Measurements from ENCODE around the gene SLC25A11. TPM values are rescaled to one million over a fixed set of nuclear protein-coding genes. Genes with fewer than 3 reads are reported as not detected.

The SLC25A11 gene
- total and polyA plus RNA-seq, 2 donors (not counting 3 experiments of a cell fraction or from before 2014, with no cell fraction given): 58.2 to 95.2 TPM

DNA sequence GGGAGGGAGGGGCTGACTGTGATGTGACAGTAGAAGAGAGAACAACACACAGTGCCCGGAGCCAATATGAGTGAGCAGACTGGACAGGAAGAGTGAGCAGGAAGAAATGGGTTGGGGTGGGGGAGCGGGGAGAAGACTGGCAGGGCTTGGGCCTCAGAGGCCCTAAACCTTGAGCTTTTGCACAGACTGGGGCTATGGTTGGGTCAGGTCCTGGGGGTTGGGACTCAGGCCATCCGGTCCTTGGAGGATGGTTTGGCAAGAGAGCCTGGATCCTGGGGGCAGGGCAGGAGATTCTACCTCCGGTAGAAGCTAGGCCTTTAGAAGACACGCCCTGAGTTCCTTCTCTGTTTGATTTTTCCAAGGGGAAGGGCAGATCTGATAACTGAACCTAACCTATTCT lies 46.6 kb upstream of the SLC25A11 start:
- Histone ChIP-seq H3K79me2 (ENCODE audit: control insufficient read depth, insufficient read depth, low read length) (peaks cover 18% of the 10 kb centered on the region), H3K4me2 (ENCODE audit: insufficient read depth, low read length) (peak overlapping the region; percentile 84), H2AFZ (ENCODE audit: low read depth, low read length) (peak overlapping the region; percentile 96), H3K27me3 (ENCODE audit: control insufficient read depth in 2 of 2, insufficient read depth in 2 of 2, low read length in 2 of 2) (no peaks in the 10 kb centered on the region), H4K20me1 (replicated peaks; ENCODE audit: control insufficient read depth, extremely low read depth, insufficient read depth, low read length) (no peaks in the 10 kb centered on the region), H3K4me3 (replicated peaks in 1 of 3; ENCODE audit: insufficient read depth in 1 of 3, low read depth in 1 of 3, low read length in 3 of 3) (peak overlapping the region; percentile 58 to 76 (median 60)), H3K27ac (ENCODE audit: insufficient read depth, low read depth, low read length) (peak overlapping the region; percentile 66), H3K4me1 (ENCODE audit: control insufficient read depth, extremely low read depth, insufficient read depth, low read length) (peaks cover 24% of the 10 kb centered on the region), H3K9me1 (replicated peaks; ENCODE audit: control insufficient read depth, extremely low read depth, insufficient read depth, low read length) (no peaks in the 10 kb centered on the region), H3K9ac (replicated peaks; ENCODE audit: extremely low read depth, insufficient read depth, low read length) (peak overlapping the region; percentile 52), H3K9me3 (replicated peaks; ENCODE audit: control insufficient read depth, insufficient read depth, low read length) (no peaks in the 10 kb centered on the region), H3K36me3 (ENCODE audit: control insufficient read depth in 2 of 2, extremely low read depth in 1 of 2, insufficient read depth in 2 of 2, low read length in 2 of 2) (peaks cover 2 to 15% of the 10 kb centered on the region in 2 experiments)
- peak; percentile 96 for FAIRE-seq
- CTCF ChIA-PET: interaction anchor here (0.8 to 4.6 kb wide), 10 partner anchors 11 to 453 kb away, joined by 3 to 50 read pairs (median 6); partner anchors contain the start of genes INCA1, KIF1C, RNF167 and SLC25A11
- peak; percentile 40 for DNase-seq (ENCODE audit: low read depth, low spot score)
- dilution Hi-C loops (cut with MboI; ENCODE audit: extremely low pct_ligation_motif_present, low sequenced_read_pairs): no loop called here
- intact Hi-C loops (cut with micrococcal nuclease): loop anchor here (1.0 to 2.0 kb wide), 2 partner anchors 40 to 46 kb away; partner anchors contain the start of genes RNF167 and SLC25A11
- BruUV-seq (replicated peaks): no TSS peak
- TF ChIP-seq, protein P1, sequence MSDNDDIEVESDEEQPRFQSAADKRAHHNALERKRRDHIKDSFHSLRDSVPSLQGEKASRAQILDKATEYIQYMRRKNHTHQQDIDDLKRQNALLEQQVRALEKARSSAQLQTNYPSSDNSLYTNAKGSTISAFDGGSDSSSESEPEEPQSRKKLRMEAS (IDR thresholded peaks at IDR 0.05; ENCODE audit: insufficient read depth, insufficient read length): no peak
- TF ChIP-seq EZH2 (IDR thresholded peaks at IDR 0.05; ENCODE audit: borderline replicate concordance, low read depth, low read length, severe bottlenecking) (no peak), JUN (IDR thresholded peaks at IDR 0.05; ENCODE audit: borderline replicate concordance, insufficient read depth, insufficient read length, low read depth) (no peak), GATA2 (IDR thresholded peaks at IDR 0.05; ENCODE audit: insufficient read depth, insufficient read length, low read depth, low read length) (no peak), POLR2AphosphoS5 (IDR thresholded peaks at IDR 0.05; ENCODE audit: insufficient read depth, low read depth, low read length) (peak; percentile 61), POLR2A (IDR thresholded peaks at IDR 0.05; ENCODE audit: low read depth, low read length) (peak; percentile 75), FOS (IDR thresholded peaks at IDR 0.05; ENCODE audit: borderline replicate concordance, insufficient read depth, low read length) (no peak), MYC (IDR thresholded peaks at IDR 0.05; ENCODE audit: low read depth, low read length) (no peak)
- TF ChIP-seq, protein P2, sequence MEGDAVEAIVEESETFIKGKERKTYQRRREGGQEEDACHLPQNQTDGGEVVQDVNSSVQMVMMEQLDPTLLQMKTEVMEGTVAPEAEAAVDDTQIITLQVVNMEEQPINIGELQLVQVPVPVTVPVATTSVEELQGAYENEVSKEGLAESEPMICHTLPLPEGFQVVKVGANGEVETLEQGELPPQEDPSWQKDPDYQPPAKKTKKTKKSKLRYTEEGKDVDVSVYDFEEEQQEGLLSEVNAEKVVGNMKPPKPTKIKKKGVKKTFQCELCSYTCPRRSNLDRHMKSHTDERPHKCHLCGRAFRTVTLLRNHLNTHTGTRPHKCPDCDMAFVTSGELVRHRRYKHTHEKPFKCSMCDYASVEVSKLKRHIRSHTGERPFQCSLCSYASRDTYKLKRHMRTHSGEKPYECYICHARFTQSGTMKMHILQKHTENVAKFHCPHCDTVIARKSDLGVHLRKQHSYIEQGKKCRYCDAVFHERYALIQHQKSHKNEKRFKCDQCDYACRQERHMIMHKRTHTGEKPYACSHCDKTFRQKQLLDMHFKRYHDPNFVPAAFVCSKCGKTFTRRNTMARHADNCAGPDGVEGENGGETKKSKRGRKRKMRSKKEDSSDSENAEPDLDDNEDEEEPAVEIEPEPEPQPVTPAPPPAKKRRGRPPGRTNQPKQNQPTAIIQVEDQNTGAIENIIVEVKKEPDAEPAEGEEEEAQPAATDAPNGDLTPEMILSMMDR (IDR thresholded peaks at IDR 0.05; ENCODE audit: extremely low read depth in 1 of 2, insufficient read depth in 1 of 2, low read depth in 1 of 2, low read length in 2 of 2): no peak
- POLR2A ChIA-PET: interaction anchor here (0.7 kb wide), 1 partner anchor 12 kb away, joined by 5 read pairs; the partner anchor contains the start of gene KIF1C
